Suprapubic skin (tissue), 4 donors: ENCODE measurements around the gene YIF1A.
"Not testable (repeated sequence)": the region's sequence is repeated elsewhere in the genome, so short reads cannot be mapped to it uniquely, and the experiment has no call there.

Experiments used
- CTCF ChIP-seq, 2 donors: fragments of 200-600 bp in 1 of 2; fragments of 450-650 bp in 1 of 2; sonication (generic) in 1 of 2; IDR thresholded peaks; one replicate each; pipeline ENCODE4 v1.5.1; 2016 to 2019; ENCODE audit warnings: antibody characterized with exemption in 2 of 2, mild to moderate bottlenecking in 1 of 2, moderate library complexity in 1 of 2
- POLR2A ChIP-seq, 2 donors: fragments of 450-650 bp; IDR thresholded peaks; one replicate each; pipeline ENCODE4 v1.6.1; 2017; ENCODE audit warnings: antibody characterized with exemption in 2 of 2, mild to moderate bottlenecking in 2 of 2, moderate library complexity in 2 of 2
- POLR2AphosphoS5 ChIP-seq, 3 donors: sonication (generic); formaldehyde crosslinking; IDR thresholded peaks; one replicate each; pipeline ENCODE4 v1.6.1; 2017; ENCODE audit warnings: antibody characterized with exemption in 3 of 3

GRCh38 chr11:66276619-66277018, 12.3 kb downstream of the YIF1A start:
- not testable (repeated sequence) for TF ChIP-seq CTCF, POLR2A, POLR2AphosphoS5 (IDR thresholded peaks at IDR 0.05)
